Measurements from ENCODE around the gene CSH1. TPM values are rescaled to one million over a fixed set of nuclear protein-coding genes. Genes with fewer than 3 reads are reported as not detected.

Gene CSH1
- total and polyA plus RNA-seq, 2 donors (not counting 1 experiment from before 2014, with no cell fraction given), result not detected

DNA sequence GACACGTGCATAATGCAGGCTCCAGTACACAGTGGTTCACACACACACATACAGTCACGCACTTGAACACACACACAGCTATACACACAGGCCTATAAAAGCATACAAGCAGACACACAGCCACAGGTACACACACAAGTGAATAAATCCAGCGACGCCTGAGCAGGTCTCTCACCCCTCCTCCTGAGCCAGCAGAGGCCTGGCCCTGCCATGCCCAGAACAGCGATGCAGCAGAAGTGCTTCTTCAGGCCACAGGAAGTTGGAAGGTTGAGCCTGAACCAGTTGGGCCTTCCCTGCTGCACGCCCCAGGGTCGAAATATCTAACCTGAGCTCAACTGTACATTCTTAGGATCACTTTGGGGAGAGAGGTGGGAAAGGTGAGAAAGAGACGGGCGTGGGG, 43.0 kb upstream of the CSH1 start:
- Histone ChIP-seq H4K20me1 (ENCODE audit: control insufficient read depth, extremely low read depth, insufficient read depth, low read length) (no peaks in the 10 kb centered on the region), H3K79me2 (ENCODE audit: control insufficient read depth, insufficient read depth, low read length) (no peaks in the 10 kb centered on the region), H3K36me3 (ENCODE audit: control insufficient read depth, insufficient read depth, low read length) (no peaks in the 10 kb centered on the region), H3K4me3 (replicated peaks in 1 of 4; ENCODE audit: control extremely low read depth in 1 of 4, insufficient read depth in 1 of 4, low read depth in 3 of 4, low read length in 4 of 4) (no peak overlapping the region), H3K27ac (ENCODE audit: insufficient read depth, low read length) (no peak overlapping the region), H3K9me3 (ENCODE audit: control insufficient read depth, insufficient read depth, low read depth, low read length) (no peaks in the 10 kb centered on the region), H3K4me2 (ENCODE audit: extremely low read depth, insufficient read depth, low read length) (no peak overlapping the region), H3K4me1 (ENCODE audit: control insufficient read depth, extremely low read depth, insufficient read depth, low read length) (no peaks in the 10 kb centered on the region), H3K27me3 (ENCODE audit: control insufficient read depth, insufficient read depth, low read length) (peaks cover 6% of the 10 kb centered on the region), H3K9ac (ENCODE audit: insufficient read depth, low read length) (no peak overlapping the region), H2AFZ (ENCODE audit: low read length) (no peak overlapping the region)
- DNase-seq (ENCODE audit: low read depth in 2 of 2), result no peak
- no peak for TF ChIP-seq EZH2 (IDR thresholded peaks at IDR 0.05; ENCODE audit: low read length, missing control alignments)
- TF ChIP-seq, protein P1, sequence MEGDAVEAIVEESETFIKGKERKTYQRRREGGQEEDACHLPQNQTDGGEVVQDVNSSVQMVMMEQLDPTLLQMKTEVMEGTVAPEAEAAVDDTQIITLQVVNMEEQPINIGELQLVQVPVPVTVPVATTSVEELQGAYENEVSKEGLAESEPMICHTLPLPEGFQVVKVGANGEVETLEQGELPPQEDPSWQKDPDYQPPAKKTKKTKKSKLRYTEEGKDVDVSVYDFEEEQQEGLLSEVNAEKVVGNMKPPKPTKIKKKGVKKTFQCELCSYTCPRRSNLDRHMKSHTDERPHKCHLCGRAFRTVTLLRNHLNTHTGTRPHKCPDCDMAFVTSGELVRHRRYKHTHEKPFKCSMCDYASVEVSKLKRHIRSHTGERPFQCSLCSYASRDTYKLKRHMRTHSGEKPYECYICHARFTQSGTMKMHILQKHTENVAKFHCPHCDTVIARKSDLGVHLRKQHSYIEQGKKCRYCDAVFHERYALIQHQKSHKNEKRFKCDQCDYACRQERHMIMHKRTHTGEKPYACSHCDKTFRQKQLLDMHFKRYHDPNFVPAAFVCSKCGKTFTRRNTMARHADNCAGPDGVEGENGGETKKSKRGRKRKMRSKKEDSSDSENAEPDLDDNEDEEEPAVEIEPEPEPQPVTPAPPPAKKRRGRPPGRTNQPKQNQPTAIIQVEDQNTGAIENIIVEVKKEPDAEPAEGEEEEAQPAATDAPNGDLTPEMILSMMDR (conservative IDR thresholded peaks at IDR 0.05 in 1 of 2, IDR thresholded peaks at IDR 0.05 in 1 of 2; ENCODE audit: low read depth in 1 of 2, low read length in 2 of 2), result no peak

- H4K20me1 ChIP-seq (ENCODE audit: control insufficient read depth, extremely low read depth, insufficient read depth, low read length), result no peaks in the 10 kb centered on the region
- H3K4me2 ChIP-seq (ENCODE audit: extremely low read depth, insufficient read depth, low read length), result no peak overlapping the region
- H2AFZ ChIP-seq (ENCODE audit: low read length), result no peak overlapping the region
- no peak overlapping the region for H3K9ac ChIP-seq (ENCODE audit: insufficient read depth, low read length)
- H3K9me3 ChIP-seq (ENCODE audit: control insufficient read depth, insufficient read depth, low read depth, low read length), result no peaks in the 10 kb centered on the region
- H3K79me2 ChIP-seq (ENCODE audit: control insufficient read depth, insufficient read depth, low read length), result no peaks in the 10 kb centered on the region
- no peaks in the 10 kb centered on the region for H3K4me1 ChIP-seq (ENCODE audit: control insufficient read depth, extremely low read depth, insufficient read depth, low read length)
- TF ChIP-seq, protein P1 (conservative IDR thresholded peaks at IDR 0.05 in 1 of 2, IDR thresholded peaks at IDR 0.05 in 1 of 2; ENCODE audit: low read depth in 1 of 2, low read length in 2 of 2), result no peak
- no peaks in the 10 kb centered on the region for H3K36me3 ChIP-seq (ENCODE audit: control insufficient read depth, insufficient read depth, low read length)
- no peak overlapping the region for H3K27ac ChIP-seq (ENCODE audit: insufficient read depth, low read length)
- no peak for DNase-seq (ENCODE audit: low read depth in 2 of 2)
- H3K4me3 ChIP-seq (replicated peaks in 1 of 4; ENCODE audit: control extremely low read depth in 1 of 4, insufficient read depth in 1 of 4, low read depth in 3 of 4, low read length in 4 of 4), result no peak overlapping the region
- H3K27me3 ChIP-seq (ENCODE audit: control insufficient read depth, insufficient read depth, low read length), result peaks cover 6% of the 10 kb centered on the region
Observed at GRCh38 chr17:63937920-63938319, 41.5 kb upstream of the CSH1 start.

- no peaks in the 10 kb centered on the region for H3K79me2 ChIP-seq (ENCODE audit: control insufficient read depth, insufficient read depth, low read length)
- no peak overlapping the region for H3K4me3 ChIP-seq (replicated peaks in 1 of 4; ENCODE audit: control extremely low read depth in 1 of 4, insufficient read depth in 1 of 4, low read depth in 3 of 4, low read length in 4 of 4)
- H3K9ac ChIP-seq (ENCODE audit: insufficient read depth, low read length), result no peak overlapping the region
- H3K9me3 ChIP-seq (ENCODE audit: control insufficient read depth, insufficient read depth, low read depth, low read length), result no peaks in the 10 kb centered on the region
- no peak overlapping the region for H3K4me2 ChIP-seq (ENCODE audit: extremely low read depth, insufficient read depth, low read length)
- no peak overlapping the region for H2AFZ ChIP-seq (ENCODE audit: low read length)
- H3K27ac ChIP-seq (ENCODE audit: insufficient read depth, low read length), result no peak overlapping the region
- DNase-seq (ENCODE audit: low read depth in 2 of 2), result no peak
- H4K20me1 ChIP-seq (ENCODE audit: control insufficient read depth, extremely low read depth, insufficient read depth, low read length), result no peaks in the 10 kb centered on the region
- no peak for TF ChIP-seq EZH2 (IDR thresholded peaks at IDR 0.05; ENCODE audit: low read length, missing control alignments)
- TF ChIP-seq, protein P1 (conservative IDR thresholded peaks at IDR 0.05 in 1 of 2, IDR thresholded peaks at IDR 0.05 in 1 of 2; ENCODE audit: low read depth in 1 of 2, low read length in 2 of 2), result no peak
- H3K27me3 ChIP-seq (ENCODE audit: control insufficient read depth, insufficient read depth, low read length), result peaks cover 6% of the 10 kb centered on the region
- H3K4me1 ChIP-seq (ENCODE audit: control insufficient read depth, extremely low read depth, insufficient read depth, low read length), result no peaks in the 10 kb centered on the region
- H3K36me3 ChIP-seq (ENCODE audit: control insufficient read depth, insufficient read depth, low read length), result no peaks in the 10 kb centered on the region
Observed at GRCh38 chr17:63937319-63937718, 40.9 kb upstream of the CSH1 start.
